Measurements from ENCODE around the gene TMEM178B. TPM values are rescaled to one million over a fixed set of nuclear protein-coding genes. Genes with fewer than 3 reads are reported as not detected.

The TMEM178B gene
- total and polyA plus RNA-seq, 8 donors, result 0.16 to 5.6 (median 3.4) TPM

GRCh38 chr7:141201145-141201885, 127.5 kb downstream of the TMEM178B start:
- intact Hi-C loops (cut with DNase I), result no loop called here
- Histone ChIP-seq H3K27ac (no peak overlapping the region), H3K9me3 (no peaks in the 10 kb centered on the region), H3K4me3 (no peak overlapping the region), H3K4me1 (no peaks in the 10 kb centered on the region), H3K36me3 (no peaks in the 10 kb centered on the region), H3K27me3 (peaks cover 0 to 4% of the 10 kb centered on the region in 2 donors)
- ATAC-seq, result no peak
- TF ChIP-seq CTCF (IDR thresholded peaks at IDR 0.05), result no peak
- DNase-seq, result no peak

DNA sequence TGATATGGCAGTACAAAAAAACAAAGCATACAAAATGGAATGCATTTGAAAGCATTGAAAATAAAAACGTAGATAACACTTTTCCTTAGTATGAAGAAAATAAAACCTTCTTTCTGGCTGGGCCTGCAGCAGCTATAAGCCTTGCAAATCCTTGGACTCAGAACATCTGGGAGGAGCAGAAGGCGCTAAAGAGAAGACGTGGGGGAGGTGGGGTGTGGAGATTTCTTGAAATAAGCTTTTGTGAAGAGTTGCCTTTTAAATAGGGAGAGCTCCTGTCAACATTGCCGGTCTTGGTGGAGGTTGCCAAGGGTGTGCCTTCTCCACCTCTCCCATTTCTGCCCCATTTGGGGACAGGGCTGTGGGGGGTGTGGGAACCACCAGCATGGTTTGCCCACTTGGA, 128.7 kb downstream of the TMEM178B start:
- no peak overlapping the region for H3K4me3 ChIP-seq
- peaks cover 0 to 4% of the 10 kb centered on the region in 2 donors for H3K27me3 ChIP-seq
- H3K27ac ChIP-seq, result no peak overlapping the region
- intact Hi-C loops (cut with DNase I), result no loop called here
- H3K4me1 ChIP-seq, result no peaks in the 10 kb centered on the region
- DNase-seq (no peak), ATAC-seq (no peak)
- TF ChIP-seq CTCF (IDR thresholded peaks at IDR 0.05), result no peak
- no peaks in the 10 kb centered on the region for H3K36me3 ChIP-seq
- no peaks in the 10 kb centered on the region for H3K9me3 ChIP-seq

- no peak for TF ChIP-seq CTCF (IDR thresholded peaks at IDR 0.05)
- H3K9me3 ChIP-seq, result no peaks in the 10 kb centered on the region
- intact Hi-C loops (cut with DNase I), result no loop called here
- DNase-seq, result no peak
- H3K27me3 ChIP-seq, result peaks cover 0 to 4% of the 10 kb centered on the region in 2 donors
- no peak overlapping the region for H3K27ac ChIP-seq
- no peaks in the 10 kb centered on the region for H3K36me3 ChIP-seq
- ATAC-seq, result no peak
- no peaks in the 10 kb centered on the region for H3K4me1 ChIP-seq
- no peak overlapping the region for H3K4me3 ChIP-seq
Observed at GRCh38 chr7:141203177-141203576, 129.3 kb downstream of the TMEM178B start.

- ATAC-seq (no peak), DNase-seq (no peak)
- no peak overlapping the region for H3K27ac ChIP-seq
- H3K4me3 ChIP-seq, result no peak overlapping the region
- no peak for TF ChIP-seq CTCF (IDR thresholded peaks at IDR 0.05)
- H3K36me3 ChIP-seq, result no peaks in the 10 kb centered on the region
- intact Hi-C loops (cut with DNase I), result no loop called here
- peaks cover 0 to 4% of the 10 kb centered on the region in 2 donors for H3K27me3 ChIP-seq
- no peaks in the 10 kb centered on the region for H3K9me3 ChIP-seq
- no peaks in the 10 kb centered on the region for H3K4me1 ChIP-seq
Observed at GRCh38 chr7:141203586-141203985, 129.7 kb downstream of the TMEM178B start.

- Histone ChIP-seq H3K36me3 (no peaks in the 10 kb centered on the region), H3K27ac (no peak overlapping the region), H3K4me3 (no peak overlapping the region), H3K27me3 (peaks cover 0 to 4% of the 10 kb centered on the region in 2 donors), H3K9me3 (no peaks in the 10 kb centered on the region), H3K4me1 (no peaks in the 10 kb centered on the region)
- DNase-seq (no peak), ATAC-seq (no peak)
- TF ChIP-seq CTCF (IDR thresholded peaks at IDR 0.05), result no peak
- intact Hi-C loops (cut with DNase I), result no loop called here
Observed at GRCh38 chr7:141207661-141208060, 133.8 kb downstream of the TMEM178B start.
